Pulmonary artery endothelial cell (primary cell): ENCODE results near the gene NOP56. TPM values are rescaled to one million over a fixed set of nuclear protein-coding genes. Genes with fewer than 3 reads are reported as not detected.

Experiments
- DNase-seq: peaks from one replicate; pipeline ENCODE4 v3.0.0-alpha.2; 2011; ENCODE audit warnings: low read depth, low spot score
- total RNA-seq: library from RNA; depleted of rRNA; stranded (reverse); fragments of >200 nt; gene quantifications from 2 replicates; pipeline ENCODE4 v1.2.3, GENCODE V29; 2014

The NOP56 gene
- total RNA-seq, 1 donor from 2014 or later, result 241 TPM

DNA sequence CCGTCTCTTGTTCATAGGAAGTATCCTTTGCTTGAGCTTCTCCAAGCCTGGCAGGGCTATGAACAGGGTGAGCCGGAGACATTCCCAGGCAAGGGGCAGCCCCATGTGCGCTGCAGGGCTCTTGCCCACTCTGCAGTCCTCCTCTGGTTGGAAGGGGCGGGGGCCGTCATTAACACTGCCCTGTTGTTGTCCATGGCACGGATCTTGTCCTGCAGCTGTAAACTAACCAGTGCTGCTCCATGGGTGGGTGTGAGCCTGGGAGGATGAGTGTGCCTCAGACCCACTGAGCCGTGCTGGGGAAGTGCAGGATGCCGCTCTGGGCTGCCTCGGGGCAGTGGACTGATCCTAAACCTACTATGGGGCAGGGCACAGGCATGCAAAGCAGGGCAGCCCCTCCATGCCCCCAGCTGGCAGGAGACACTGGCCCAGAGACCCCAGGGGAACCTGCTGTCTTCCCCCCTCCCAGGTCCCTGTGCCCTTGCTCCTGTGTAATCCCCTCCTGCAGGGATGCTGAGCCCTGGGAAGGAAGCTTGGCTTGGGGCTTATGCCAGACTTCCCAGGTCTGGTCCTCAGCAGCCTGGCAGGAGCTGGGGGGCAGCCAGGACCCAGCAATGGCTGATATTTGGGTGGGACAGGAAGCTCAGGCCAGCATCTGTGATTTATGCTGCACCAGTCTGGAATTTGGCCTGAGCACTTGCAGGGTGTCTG is 48.6 kb downstream of the NOP56 start:
- no peak for DNase-seq

DNA sequence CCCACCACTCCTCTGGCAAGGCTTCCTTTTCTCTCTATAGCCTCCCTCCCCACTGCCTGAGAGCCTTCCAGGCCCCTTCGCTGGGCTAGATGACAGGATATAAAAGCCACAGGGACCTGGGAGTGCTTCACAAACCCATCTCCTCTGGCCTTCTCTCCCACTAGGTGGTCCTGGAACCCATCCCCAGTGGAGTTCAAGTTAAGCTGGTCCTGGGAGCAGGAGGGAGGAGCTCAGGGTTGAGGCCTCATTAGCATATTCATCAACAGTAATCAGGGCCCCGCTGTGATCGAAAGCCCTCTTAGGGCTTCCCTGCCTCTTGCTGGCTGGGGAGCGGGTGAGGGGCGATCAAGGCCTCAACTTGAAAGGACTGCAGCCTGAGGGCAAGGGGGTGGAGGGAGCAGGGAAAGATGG is 49.2 kb downstream of the NOP56 start:
- no peak for DNase-seq

DNA sequence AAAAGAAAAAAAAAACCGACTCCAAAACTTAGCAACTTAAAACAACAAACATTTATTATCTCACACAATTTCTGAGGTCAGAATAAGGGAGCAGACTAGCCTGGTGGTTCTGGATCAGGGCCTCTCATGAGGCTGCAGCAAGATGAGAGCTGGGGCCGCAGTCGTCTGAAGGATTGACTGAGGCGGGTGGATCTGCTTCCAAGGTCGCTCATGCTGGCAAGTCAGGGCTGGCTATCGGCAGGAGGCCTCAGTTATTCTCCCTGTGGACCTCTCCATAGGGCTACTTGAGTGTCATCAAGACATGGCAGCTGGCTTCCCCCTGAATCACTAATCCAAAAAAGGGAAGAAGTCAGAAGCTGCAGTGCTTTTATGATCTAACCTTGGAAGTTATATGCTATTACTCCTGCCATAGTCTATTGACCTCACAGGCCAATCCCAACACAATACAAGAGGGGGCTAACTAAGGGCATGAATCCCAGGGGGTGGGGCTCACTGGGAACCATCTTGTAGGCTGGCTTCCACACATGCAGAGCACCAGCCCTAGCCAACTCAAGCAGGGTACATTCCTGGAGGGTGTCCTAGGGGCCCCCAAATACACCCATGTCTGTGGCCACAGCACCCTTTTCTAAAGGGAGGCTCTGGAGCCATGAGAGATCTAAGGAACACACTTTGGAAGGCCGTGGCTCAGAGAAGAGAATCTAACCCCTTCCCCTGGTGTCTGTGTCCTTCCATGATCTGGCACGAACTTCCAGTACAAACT is 51.5 kb downstream of the NOP56 start:
- no peak for DNase-seq

DNA sequence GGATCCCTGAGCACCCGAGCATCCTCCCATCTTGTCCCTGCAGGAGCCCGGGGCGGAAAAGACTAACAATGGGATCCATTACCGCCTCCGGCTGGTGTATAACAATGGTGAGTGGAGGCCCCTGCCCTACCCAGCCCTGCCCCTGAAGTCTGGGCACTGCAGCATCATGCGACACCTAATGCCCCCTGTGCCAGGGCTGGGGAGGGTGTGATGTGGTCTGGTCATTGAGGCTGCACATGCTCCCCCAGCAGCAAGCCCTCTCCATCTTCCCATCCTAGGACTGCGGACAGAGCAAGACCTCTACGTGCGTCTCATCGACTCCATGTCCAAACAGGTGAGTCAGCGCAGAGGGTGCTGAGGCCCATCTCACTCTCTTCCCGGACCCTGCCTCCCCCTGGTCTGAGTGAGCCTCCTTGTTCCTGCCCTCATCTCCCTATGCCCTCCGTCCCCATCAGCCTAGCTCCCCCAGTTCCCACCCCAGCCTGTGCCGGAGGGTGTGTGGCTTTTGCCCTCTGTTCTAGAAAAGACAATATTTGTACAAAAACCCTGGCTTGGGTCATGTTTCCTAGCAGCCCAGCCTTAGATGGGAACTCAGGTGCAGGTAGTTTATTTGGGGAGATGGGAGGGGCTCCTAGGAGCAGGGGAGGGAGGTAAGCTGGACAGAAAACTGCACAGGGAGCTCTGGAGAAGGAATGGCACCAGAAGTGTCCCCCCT is 53.7 kb downstream of the NOP56 start:
- DNase-seq, result no peak

DNA sequence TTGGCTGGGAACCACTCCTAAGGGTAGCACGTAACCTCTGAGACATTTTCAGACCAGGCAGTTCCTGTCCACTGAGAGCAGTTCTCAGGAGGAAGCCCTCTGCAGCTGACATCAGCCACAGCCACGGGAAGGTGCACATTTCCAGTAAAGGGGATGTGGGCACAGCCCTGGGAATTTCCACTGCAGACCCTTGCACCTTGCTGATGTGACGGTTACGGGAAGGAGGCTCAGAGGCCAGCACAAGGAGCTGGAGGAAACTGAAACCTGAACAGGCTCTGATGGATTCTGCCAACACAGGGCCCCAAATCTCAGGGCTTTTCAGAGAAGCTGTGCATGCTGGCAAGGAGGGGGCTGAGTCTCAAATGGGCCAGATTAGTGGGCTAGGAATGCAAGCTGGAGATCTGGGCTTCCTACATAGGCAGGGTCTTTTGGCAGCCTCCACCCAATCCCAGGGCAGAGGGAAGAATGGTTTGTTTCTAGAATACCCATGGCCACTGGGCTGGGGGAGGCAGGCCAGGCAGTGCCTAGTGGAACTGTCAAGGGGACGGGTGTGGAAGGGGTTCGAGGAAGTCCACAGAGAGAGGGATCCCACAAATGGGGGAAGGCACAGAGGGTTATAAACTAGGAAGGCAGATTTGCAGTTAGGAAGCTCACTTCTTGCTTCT is 54.4 kb downstream of the NOP56 start:
- DNase-seq, result no peak

DNA sequence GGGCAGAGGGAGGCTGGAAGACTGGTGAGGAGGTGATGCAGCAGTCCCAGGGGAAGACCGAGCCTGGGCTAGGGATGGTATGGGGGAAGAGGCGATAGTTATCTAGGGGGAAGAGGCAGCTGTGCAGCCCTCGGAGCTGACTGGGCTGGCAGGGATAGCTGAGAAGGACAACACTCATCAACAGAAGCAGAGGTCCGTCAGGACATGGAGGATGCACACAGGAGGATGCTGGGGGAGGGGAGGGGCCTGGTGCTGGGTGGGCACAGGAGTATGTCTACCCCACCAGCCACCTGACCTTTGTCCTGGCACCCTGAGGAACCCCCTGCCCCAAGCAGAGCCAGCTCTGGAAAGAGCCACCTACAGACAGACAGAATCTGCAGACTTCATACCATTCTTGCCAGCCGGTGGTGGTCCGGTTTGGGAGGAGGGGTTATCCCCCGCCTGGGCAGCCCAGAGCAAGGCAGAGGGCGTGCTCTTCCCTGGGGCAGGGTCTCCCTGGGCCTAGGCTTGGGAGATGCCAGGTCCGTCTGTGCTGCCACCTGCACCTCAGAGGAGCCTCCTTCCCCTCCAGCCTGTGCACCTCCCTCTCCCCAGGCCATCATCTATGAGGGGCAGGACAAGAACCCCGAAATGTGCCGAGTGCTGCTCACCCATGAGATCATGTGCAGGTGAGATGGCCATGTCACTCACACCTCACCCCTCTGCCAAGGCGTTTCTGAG is 55.1 kb downstream of the NOP56 start:
- no peak for DNase-seq

Other genes starting within 250 kb of the NOP56 start
- 328 and 356 TPM in 2 replicates for gene SNRPB, start 181.8 kb upstream of the NOP56 start, total RNA-seq
- 9.0 and 16.3 TPM in 2 replicates for gene ZNF343, start 143.7 kb upstream of the NOP56 start, total RNA-seq
- not detected in 2 replicates for gene TMC2, start 116.1 kb upstream of the NOP56 start, total RNA-seq
- gene IDH3B, start 11.6 kb downstream of the NOP56 start, total RNA-seq, result 121 and 141 TPM in 2 replicates
- 1.8 and 2.0 TPM in 2 replicates for gene EBF4, start 40.1 kb downstream of the NOP56 start, total RNA-seq
- 0.26 and 0.74 TPM in 2 replicates for gene CPXM1, start 148.0 kb downstream of the NOP56 start, total RNA-seq
- gene C20orf141, start 162.4 kb downstream of the NOP56 start, total RNA-seq, result not detected in 2 replicates
- gene TMEM239, start 163.7 kb downstream of the NOP56 start, total RNA-seq, result not detected in 2 replicates
- 10.9 and 18.5 TPM in 2 replicates for gene PCED1A, start 188.0 kb downstream of the NOP56 start, total RNA-seq
- gene VPS16, start 188.1 kb downstream of the NOP56 start, total RNA-seq, result 43.8 and 56.1 TPM in 2 replicates
- gene PTPRA, start 220.8 kb downstream of the NOP56 start, total RNA-seq, result 27.5 and 29.1 TPM in 2 replicates